Raji (cell line): ENCODE data around the gene BID.

Experiments
- POLR2A ChIP-seq: IDR thresholded peaks from 2 replicates; pipeline ENCODE4 v1.6.1; 2011; ENCODE audit warnings: low read depth, low read length, control low read depth; ENCODE audit not compliant: insufficient read depth

The BID gene

DNA sequence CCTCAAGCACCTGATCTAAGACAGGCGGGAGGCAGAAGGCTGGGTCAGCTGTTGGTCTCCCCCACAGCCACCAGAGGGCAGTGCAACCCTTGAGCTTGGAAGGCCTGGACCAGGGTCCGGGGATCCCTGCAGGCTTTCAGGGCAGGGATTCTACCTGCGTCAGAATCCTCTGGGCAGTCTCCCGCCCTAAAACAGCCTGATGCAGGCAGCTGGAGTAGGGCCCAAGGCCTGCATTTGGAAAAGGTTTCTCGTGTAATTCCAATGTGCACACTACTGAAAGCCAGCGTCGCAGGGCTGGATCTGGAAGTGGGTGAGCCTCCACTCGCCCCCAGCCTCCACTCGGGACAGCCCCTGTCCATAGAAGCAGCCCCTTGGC is 31.8 kb downstream of the BID start:
- no peak for TF ChIP-seq POLR2A

DNA sequence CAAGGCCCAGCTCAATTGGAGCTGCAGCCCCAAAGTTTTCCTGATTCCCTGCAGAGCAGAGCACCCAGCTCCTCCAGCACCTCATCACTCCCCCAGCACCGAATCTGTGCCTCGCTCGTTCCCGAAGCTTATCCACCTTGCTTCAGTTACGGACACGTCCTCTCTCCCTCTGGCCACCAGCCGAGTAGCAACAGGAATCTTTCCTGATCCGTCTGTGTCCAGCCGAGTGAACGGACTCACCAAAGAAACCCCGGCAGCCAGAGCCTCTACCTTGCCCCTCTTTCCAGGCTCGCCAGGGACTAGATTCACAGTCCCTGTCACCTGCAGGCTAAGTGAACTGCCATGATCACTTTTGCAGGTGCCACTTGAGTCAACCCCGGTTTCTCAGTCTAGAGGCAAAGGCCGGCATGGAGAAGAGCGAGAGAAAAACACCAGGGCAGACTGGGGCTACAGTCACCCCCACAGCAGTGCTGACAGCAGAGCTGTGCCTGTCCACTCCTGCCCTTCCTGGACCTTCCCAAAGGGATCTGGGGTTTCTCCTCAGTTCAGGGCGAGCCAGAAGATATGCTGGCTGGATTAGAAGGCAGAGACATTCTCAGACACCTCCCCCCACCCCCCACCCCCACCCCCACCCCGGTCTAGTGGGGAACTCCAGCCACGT is 32.3 kb downstream of the BID start:
- TF ChIP-seq POLR2A, result no peak

GRCh38 chr22:17739196-17739975 is 34.9 kb downstream of the BID start:
- no peak for TF ChIP-seq POLR2A

DNA sequence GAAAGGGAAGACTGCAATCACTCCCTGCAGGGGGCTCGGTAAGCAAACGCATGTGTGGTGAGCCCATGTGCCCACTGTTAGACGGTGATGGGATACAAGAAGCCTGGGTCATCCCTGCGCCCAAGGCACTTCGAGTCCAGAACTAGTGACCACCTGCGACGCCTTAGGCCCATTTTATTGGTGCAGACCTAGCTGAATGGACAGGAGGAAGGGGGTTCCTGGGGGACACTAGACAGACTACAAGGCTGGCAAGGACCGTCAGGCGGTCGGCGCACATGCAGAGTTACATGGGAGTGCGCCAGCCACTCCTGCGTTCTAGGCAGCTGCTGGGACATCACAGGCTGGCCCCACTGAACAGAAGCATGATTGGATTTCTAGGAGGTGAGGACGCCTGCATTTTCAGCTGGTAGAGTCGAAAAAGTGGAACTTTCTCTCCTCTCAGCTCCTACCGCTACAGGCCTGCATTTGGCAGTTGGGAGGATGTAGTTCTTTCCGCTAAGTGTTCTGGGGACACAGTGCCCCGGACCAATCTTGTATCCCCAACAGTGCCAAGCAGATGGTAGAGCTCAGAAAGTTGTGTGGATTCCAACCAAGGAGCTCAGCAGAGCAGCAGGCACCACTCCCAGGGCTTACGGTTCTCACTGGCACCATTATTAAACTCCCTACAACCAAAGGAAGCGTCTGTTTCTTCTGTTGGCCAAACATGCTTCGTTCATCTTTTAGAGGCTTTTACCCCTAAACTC is 35.7 kb downstream of the BID start:
- TF ChIP-seq POLR2A, result no peak

- TF ChIP-seq POLR2A, result no peak
Observed at GRCh38 chr22:17734187-17734586, 40.1 kb downstream of the BID start.

DNA sequence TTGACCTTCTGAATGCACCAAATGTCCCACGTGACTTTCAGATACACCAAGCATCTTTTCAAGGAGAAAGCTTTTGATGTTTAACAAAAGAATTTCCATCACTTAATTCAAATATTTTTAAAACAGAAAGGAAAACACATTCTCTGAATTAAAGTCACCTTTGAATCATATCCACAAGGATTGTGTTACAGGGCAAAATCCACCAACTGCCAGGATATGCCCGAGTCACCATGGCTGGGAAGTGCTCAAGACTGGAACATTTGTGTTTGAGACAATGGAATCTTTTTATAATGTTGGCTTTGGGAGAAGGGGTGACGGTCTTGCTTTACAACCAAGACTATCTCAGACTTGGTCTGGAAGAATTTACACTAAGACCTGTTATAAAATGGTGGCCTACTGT is 40.8 kb downstream of the BID start:
- TF ChIP-seq POLR2A, result no peak

DNA sequence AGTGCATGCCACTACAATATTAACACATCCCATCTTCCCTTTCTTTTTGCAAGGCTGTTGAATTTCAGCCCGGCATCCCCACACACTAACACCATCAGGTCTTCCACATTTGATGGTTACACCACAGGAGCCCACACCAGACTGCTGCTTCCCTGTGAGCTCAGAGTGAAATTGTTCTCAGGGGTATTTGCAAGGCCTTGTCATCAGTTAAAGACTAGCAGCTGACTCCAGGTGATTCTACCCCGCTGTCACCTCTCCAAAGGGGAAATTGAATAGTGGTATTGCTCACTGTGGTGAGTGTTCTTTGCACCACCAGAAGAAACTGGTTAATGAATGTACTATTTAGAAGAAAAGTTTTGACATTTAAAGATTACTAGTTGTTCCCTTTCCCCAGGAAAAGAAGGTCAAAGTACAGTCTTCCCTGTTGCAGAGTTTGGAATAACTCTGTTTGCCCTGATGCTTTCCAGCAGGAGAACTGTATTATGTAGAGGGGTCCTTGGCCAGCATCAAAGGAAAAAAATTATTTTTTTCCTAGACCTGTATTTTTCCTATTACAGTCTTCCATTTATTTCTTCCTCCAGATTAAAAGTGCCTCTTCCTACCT is 41.9 kb downstream of the BID start:
- no peak for TF ChIP-seq POLR2A

- no peak for TF ChIP-seq POLR2A
Observed at GRCh38 chr22:17729561-17729960, 44.7 kb downstream of the BID start.

GRCh38 chr22:17728786-17729185 is 45.5 kb downstream of the BID start:
- no peak for TF ChIP-seq POLR2A

DNA sequence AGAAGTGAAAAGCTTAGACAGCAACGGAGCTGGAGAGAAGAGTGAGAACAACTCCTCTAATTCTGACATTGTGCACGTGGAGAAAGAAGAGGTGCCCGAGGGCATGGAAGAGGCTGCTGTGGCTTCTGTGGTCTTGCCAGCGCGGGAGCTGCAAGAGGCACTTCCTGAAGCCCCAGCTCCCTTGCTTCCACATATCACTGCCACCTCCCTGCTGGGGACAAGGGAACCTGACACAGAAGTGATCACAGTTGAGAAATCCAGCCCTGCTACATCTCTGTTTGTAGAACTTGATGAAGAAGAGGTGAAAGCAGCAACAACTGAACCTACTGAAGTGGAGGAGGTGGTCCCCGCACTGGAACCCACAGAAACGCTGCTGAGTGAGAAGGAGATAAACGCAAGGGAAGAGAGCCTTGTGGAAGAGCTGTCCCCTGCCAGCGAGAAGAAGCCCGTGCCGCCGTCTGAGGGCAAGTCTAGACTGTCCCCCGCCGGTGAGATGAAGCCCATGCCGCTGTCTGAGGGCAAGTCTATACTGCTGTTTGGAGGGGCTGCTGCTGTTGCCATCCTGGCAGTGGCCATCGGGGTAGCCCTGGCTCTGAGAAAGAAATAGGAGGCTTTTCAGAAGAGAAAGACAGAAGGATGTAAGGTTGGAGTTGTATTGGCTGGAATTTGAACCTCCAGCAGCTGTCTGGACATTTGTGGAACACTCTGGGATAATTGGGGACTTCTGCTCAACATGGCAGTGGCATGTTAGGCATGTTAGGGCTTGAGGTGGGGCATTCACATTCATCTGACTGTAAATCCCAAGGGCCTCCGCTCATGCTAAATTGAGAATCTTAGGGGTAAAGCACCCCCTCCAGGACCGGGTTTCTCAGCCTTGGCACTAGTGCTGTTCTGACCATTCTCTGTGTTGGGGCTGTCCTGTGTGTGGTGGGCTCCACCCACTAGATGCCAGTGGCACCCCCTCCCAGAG is 47.1 kb downstream of the BID start:
- TF ChIP-seq POLR2A, result no peak

DNA sequence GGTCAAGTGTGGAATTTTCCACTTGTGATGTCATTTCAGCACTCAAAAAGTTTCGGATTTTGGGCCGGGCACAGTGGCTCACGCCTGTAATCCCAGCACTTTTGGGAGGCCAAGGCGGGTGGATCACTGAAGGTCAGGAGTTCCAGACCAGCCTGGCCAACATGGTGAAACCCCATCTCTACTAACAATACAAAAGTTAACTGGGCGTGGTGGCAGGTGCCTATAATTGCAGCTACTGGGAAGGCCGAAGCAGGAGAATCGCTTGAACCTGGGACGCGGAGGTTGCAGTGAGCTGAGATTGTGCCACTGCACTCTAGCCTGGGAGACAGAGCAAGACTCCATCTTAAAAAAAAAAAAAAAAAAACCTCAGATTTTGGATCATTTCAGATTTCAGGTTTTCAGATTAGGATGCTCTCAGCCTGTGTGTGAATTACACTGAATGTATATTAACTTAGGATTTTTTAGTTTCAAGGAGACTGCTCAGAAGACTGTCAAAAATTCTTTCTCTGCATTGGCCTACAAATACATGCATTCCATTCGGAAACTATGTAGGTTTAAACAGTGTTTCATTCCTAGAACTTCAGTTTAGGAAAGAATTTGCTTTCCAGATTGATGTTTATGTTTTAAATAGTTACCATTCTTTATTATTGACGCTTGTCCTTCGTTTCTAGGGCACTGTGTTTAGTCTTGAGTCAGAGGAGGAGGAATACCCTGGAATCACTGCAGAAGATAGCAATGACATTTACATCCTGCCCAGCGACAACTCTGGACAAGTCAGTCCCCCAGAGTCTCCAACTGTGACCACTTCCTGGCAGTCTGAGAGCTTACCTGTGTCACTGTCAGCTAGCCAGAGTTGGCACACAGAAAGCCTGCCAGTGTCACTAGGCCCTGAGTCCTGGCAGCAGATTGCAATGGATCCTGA is 48.0 kb downstream of the BID start:
- TF ChIP-seq POLR2A, result no peak

DNA sequence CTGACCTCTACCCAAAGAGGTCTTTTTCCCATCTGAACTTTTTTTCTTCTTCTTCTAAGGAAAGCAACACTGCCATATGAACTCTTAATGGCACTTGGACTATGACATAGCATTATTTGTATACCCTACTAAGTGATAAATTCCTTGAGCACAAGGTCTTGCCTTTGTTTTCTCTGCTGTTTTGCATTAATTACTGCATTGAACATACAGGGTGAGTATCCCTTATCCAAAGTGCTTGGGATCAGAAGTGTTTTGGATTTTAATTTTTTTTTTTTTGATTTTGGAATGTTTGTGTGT is 48.8 kb downstream of the BID start:
- no peak for TF ChIP-seq POLR2A

- TF ChIP-seq POLR2A, result no peak
Observed at GRCh38 chr22:17724678-17725499, 49.4 kb downstream of the BID start.

DNA sequence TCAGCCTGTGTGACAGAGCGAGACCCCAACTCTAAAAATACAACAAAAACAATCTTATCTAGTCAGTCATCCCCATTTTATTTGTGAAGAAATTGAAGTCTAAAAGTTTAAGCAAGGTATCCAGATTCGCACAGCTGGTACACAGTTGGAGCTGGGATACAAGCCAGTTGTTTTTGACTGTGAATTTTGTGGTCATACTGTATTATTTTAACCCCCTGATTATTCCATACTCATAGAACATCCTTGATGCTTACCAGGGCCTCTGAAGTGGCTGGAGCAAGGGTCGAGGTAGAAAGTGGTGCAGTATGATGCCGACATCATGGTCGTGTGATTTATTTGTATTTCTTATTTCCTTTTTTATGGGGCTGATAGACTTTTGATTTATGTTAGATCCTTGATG is 50.0 kb downstream of the BID start:
- no peak for TF ChIP-seq POLR2A
